LNCaP clone FGC (cell line): Measurements from ENCODE around the gene KIRREL3.

Experiments used
- DNase-seq: peaks from one replicate; pipeline ENCODE4 v3.0.0-alpha.2; 2011; ENCODE audit warnings: low read depth
- H3K4me3 ChIP-seq: 2 replicates; pipeline ENCODE4 v1.5.1; 2011; ENCODE audit warnings: mild to moderate bottlenecking, low read depth, low read length, control low read depth
- TF ChIP-seq, protein P1 (sequence below): IDR thresholded peaks from 2 replicates; pipeline ENCODE4 v1.5.1; 2012; ENCODE audit warnings: mild to moderate bottlenecking; ENCODE audit not compliant: control insufficient read depth, insufficient read depth; ENCODE audit errors: extremely low read depth

KIRREL3 gene

DNA sequence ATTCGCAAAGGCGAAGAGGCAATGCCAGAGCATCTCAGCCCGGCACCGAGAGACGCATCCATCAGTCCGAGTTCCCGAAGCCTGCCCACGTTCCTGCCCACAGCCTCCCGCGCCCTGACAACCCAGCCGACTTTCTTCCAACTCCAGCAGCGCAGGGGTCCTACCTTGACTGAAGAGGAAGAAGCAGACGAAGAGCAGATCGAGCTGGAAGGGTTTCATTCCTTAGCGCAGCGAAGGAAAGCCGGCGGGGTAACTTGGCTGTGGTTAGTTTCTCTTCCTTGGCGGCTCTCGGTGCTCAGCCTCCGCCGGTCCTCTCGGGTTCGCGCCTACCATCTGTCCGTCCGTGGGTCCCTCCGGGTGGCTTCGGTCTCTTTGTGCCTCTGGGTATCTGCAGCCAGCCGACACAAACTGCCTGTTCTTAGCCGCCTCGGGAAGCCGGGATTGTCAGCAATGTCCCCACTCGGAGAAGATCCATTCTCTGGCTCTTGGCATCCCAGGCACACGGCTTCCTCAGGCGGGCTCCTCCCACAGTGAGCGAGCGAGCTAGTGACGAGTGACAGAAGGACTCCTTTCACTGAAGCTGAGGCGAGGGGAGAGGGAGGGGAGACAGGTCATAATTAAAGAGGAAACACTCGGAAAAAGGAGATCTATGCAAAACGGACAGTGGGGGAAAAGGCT, at the start of gene KIRREL3:
Gene KIRREL3 (minus strand): TSS at position 480 of the 678 bp plus-strand sequence.
- TF ChIP-seq, protein P1, sequence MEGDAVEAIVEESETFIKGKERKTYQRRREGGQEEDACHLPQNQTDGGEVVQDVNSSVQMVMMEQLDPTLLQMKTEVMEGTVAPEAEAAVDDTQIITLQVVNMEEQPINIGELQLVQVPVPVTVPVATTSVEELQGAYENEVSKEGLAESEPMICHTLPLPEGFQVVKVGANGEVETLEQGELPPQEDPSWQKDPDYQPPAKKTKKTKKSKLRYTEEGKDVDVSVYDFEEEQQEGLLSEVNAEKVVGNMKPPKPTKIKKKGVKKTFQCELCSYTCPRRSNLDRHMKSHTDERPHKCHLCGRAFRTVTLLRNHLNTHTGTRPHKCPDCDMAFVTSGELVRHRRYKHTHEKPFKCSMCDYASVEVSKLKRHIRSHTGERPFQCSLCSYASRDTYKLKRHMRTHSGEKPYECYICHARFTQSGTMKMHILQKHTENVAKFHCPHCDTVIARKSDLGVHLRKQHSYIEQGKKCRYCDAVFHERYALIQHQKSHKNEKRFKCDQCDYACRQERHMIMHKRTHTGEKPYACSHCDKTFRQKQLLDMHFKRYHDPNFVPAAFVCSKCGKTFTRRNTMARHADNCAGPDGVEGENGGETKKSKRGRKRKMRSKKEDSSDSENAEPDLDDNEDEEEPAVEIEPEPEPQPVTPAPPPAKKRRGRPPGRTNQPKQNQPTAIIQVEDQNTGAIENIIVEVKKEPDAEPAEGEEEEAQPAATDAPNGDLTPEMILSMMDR = no peak
- no peak within 1 kb of the TSS for H3K4me3 ChIP-seq
- no peak for DNase-seq

DNA sequence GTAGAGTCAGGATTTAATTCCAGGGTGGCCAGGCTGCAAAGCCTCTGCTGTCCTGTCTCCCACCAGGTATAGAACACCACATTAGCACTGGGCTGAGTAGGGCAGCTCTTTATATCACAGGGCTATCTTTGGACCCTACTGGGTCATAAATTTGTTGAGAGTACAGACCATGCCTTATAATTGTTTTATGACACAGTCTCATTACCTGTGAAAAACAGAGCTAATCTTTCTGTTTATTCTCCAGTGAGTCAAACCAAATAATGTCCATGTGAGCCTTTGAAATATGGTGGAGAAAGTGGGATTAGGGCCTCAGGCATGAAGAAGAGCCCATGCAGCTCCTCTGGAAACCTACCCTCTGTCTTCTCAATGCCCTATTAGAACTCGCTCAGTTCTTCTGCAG, 49.6 kb upstream of the KIRREL3 start:
- TF ChIP-seq, protein P1 = no peak
- no peak for DNase-seq
- no peak overlapping the region for H3K4me3 ChIP-seq

DNA sequence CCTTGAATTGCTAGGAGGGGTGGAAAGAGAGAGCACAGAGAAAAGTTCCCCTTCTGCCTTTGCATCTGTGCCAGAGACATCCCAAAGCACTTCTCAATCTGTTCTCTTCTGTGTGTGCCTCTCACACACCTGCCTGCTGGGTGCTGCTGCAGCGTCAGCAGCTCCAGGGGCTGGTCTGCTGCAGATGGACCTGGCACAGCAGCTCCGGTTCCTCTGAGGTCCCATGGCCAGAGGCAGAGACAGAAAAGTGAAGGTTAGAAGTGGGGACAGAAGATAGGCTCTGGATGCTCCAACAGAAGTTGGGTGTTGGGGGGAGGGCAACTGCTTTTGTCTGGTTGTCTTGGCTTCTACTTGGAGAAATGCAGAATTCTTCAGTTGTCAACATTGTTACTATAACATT, 48.9 kb upstream of the KIRREL3 start:
- DNase-seq = no peak
- H3K4me3 ChIP-seq = no peak overlapping the region
- TF ChIP-seq, protein P1 = no peak

DNA sequence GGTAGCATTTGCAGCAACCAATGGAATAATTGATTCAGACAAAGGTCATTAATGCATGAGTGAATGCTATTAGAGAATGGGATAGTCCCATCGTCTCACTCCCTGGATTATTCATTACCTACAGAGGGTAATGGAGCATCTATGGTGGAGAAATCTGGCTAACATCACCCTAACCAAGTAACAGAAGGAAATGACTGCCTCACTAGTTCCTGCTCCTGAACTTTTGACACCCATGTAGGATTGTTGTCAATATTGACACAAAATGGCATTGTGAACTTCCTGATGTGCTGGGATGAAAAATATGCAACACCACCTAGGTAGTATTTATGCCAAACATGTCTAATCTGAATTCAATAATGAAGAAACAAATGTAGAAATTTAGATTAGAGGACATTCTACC, 44.0 kb upstream of the KIRREL3 start:
- no peak for DNase-seq
- H3K4me3 ChIP-seq = no peak overlapping the region
- TF ChIP-seq, protein P1 = no peak

- H3K4me3 ChIP-seq = no peak overlapping the region
- TF ChIP-seq, protein P1 = no peak
- DNase-seq = no peak
Observed at GRCh38 chr11:127042445-127042844, 41.9 kb upstream of the KIRREL3 start.

GRCh38 chr11:127039591-127039990, 39.0 kb upstream of the KIRREL3 start:
- H3K4me3 ChIP-seq = no peak overlapping the region
- no peak for DNase-seq
- TF ChIP-seq, protein P1 = no peak

- no peak for DNase-seq
- no peak overlapping the region for H3K4me3 ChIP-seq
- TF ChIP-seq, protein P1 = no peak
Observed at GRCh38 chr11:127037596-127037995, 37.0 kb upstream of the KIRREL3 start.
